PFSK-1 (cell line): ENCODE results near the gene CEP41.

Source experiments
- FOXP2 ChIP-seq: optimal IDR thresholded peaks from 2 replicates; pipeline ENCODE3; 2011; ENCODE audit warnings: borderline replicate concordance, control low read depth, inconsistent platforms; ENCODE audit not compliant: insufficient read depth; ENCODE audit errors: extremely low read length, extremely low read depth
- POLR2AphosphoS5 ChIP-seq: IDR thresholded peaks from 2 replicates; pipeline ENCODE4 v1.6.1; 2012; ENCODE audit warnings: low read depth, mild to moderate bottlenecking, control low read depth, low read length, moderate library complexity
- SIN3A ChIP-seq: IDR thresholded peaks from 2 replicates; pipeline ENCODE4 v1.6.1; 2012; ENCODE audit warnings: mild to moderate bottlenecking, low read length, moderate library complexity, borderline replicate concordance; ENCODE audit not compliant: insufficient read depth
- TAF1 ChIP-seq: IDR thresholded peaks from 2 replicates; pipeline ENCODE4 v1.6.1; 2012; ENCODE audit warnings: low read length, control low read depth, borderline replicate concordance; ENCODE audit not compliant: insufficient read depth
- TF ChIP-seq, protein P1 (sequence below), 2 experiments: IDR thresholded peaks; 2 replicates each; pipeline versions ENCODE4 v1.6.1 to v1.8.0; 2011 to 2012; ENCODE audit warnings: low read depth in 2 of 2, low read length in 2 of 2, control low read depth in 1 of 2, inconsistent platforms in 1 of 2, mild to moderate bottlenecking in 1 of 2, moderate library complexity in 1 of 2; ENCODE audit not compliant: insufficient read depth in 1 of 2

GRCh38 chr7:130397051-130397757 lies 43.6 kb downstream of the CEP41 start:
- TF ChIP-seq SIN3A: no peak
- TF ChIP-seq POLR2AphosphoS5: no peak
- no peak for TF ChIP-seq TAF1
- TF ChIP-seq, protein P1, sequence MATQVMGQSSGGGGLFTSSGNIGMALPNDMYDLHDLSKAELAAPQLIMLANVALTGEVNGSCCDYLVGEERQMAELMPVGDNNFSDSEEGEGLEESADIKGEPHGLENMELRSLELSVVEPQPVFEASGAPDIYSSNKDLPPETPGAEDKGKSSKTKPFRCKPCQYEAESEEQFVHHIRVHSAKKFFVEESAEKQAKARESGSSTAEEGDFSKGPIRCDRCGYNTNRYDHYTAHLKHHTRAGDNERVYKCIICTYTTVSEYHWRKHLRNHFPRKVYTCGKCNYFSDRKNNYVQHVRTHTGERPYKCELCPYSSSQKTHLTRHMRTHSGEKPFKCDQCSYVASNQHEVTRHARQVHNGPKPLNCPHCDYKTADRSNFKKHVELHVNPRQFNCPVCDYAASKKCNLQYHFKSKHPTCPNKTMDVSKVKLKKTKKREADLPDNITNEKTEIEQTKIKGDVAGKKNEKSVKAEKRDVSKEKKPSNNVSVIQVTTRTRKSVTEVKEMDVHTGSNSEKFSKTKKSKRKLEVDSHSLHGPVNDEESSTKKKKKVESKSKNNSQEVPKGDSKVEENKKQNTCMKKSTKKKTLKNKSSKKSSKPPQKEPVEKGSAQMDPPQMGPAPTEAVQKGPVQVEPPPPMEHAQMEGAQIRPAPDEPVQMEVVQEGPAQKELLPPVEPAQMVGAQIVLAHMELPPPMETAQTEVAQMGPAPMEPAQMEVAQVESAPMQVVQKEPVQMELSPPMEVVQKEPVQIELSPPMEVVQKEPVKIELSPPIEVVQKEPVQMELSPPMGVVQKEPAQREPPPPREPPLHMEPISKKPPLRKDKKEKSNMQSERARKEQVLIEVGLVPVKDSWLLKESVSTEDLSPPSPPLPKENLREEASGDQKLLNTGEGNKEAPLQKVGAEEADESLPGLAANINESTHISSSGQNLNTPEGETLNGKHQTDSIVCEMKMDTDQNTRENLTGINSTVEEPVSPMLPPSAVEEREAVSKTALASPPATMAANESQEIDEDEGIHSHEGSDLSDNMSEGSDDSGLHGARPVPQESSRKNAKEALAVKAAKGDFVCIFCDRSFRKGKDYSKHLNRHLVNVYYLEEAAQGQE (IDR thresholded peaks at IDR 0.05; ENCODE audit: insufficient read depth in 1 of 2, low read depth in 2 of 2, low read length in 2 of 2): no peak
- TF ChIP-seq FOXP2: no peak
